GM23338 (cell line): ENCODE data around the gene PAK4. TPM values are rescaled to one million over a fixed set of nuclear protein-coding genes. Genes with fewer than 3 reads are reported as not detected.

Source experiments
- ATAC-seq: fragments of 200-7000 bp; cut with Tn5 transposase; 3 replicates; pipeline ENCODE4 v1.9.1; 2020
- DNase-seq: peaks from one replicate; pipeline ENCODE4 v3.0.0-alpha.2; 2015; ENCODE audit warnings: low spot score
- H2AFZ ChIP-seq: fragments of 200-600 bp; sonication (generic); 2 replicates; pipeline ENCODE4 v1.8.0; 2016; ENCODE audit warnings: antibody characterized with exemption, mild to moderate bottlenecking, moderate library complexity
- H3F3A ChIP-seq: fragments of 200-600 bp; sonication (generic); replicated peaks from 2 replicates; pipeline ENCODE4 v1.8.0; 2017; ENCODE audit warnings: antibody characterized with exemption, mixed run types, low read depth
- H3K27ac ChIP-seq: fragments of 200-600 bp; sonication (generic); 2 replicates; pipeline ENCODE4 v1.6.1; 2016; ENCODE audit warnings: low read depth
- H3K27me3 ChIP-seq: fragments of 200-600 bp; sonication (generic); 2 replicates; pipeline ENCODE4 v1.8.0; 2016; ENCODE audit warnings: mild to moderate bottlenecking, mixed run types, moderate library complexity; ENCODE audit not compliant: insufficient read depth
- H3K36me3 ChIP-seq: fragments of 200-600 bp; sonication (generic); 2 replicates; pipeline ENCODE4 v1.8.0; 2016; ENCODE audit warnings: mild to moderate bottlenecking; ENCODE audit not compliant: insufficient read depth
- H3K4me1 ChIP-seq: fragments of 200-600 bp; sonication (generic); 2 replicates; pipeline ENCODE4 v1.8.0; 2016; ENCODE audit warnings: mild to moderate bottlenecking, moderate library complexity; ENCODE audit not compliant: insufficient read depth
- H3K4me2 ChIP-seq: fragments of 200-600 bp; sonication (generic); 2 replicates; pipeline ENCODE4 v1.7.1; 2017; ENCODE audit warnings: mixed run types
- H3K4me3 ChIP-seq: fragments of 200-600 bp; sonication (generic); 2 replicates; pipeline ENCODE4 v1.6.1; 2016; ENCODE audit warnings: mixed run types
- H3K79me2 ChIP-seq: fragments of 200-600 bp; sonication (generic); replicated peaks from 2 replicates; pipeline ENCODE4 v1.8.0; 2017; ENCODE audit warnings: mild to moderate bottlenecking; ENCODE audit not compliant: insufficient read depth
- H3K9me2 ChIP-seq: fragments of 200-600 bp; sonication (generic); 2 replicates; pipeline ENCODE4 v1.8.0; 2017; ENCODE audit not compliant: insufficient read depth
- H4K20me1 ChIP-seq: fragments of 200-600 bp; sonication (generic); replicated peaks from 2 replicates; pipeline ENCODE4 v1.8.0; 2017; ENCODE audit warnings: mild to moderate bottlenecking; ENCODE audit not compliant: insufficient read depth
- H3K27ac Mint-ChIP-seq: 2 replicates; pipeline ENCODE4 v1.8.0; 2020; ENCODE audit warnings: inconsistent platforms, mild to moderate bottlenecking, moderate library complexity, mixed read lengths
- H3K27me3 Mint-ChIP-seq: 3 replicates; pipeline ENCODE4 v1.8.0; 2022; ENCODE audit warnings: low read depth, mild to moderate bottlenecking, moderate library complexity, mixed read lengths, inconsistent platforms; ENCODE audit not compliant: insufficient read depth, poor library complexity
- H3K36me3 Mint-ChIP-seq: 3 replicates; pipeline ENCODE4 v1.8.0; 2021; ENCODE audit warnings: low read depth, mild to moderate bottlenecking, inconsistent platforms, moderate library complexity, mixed read lengths
- H3K4me1 Mint-ChIP-seq: 3 replicates; pipeline ENCODE4 v1.8.0; 2020; ENCODE audit warnings: mild to moderate bottlenecking, inconsistent platforms, mixed read lengths
- H3K4me3 Mint-ChIP-seq: 3 replicates; pipeline ENCODE4 v1.8.0; 2021; ENCODE audit warnings: moderate library complexity, mild to moderate bottlenecking, inconsistent platforms, mixed read lengths
- H3K9me3 Mint-ChIP-seq: 3 replicates; pipeline ENCODE4 v1.8.0; 2020; ENCODE audit warnings: moderate library complexity, mild to moderate bottlenecking, inconsistent platforms, mixed read lengths
- CREB1 ChIP-seq: fragments of 250-450 bp; sonication (Bioruptor Pico); IDR thresholded peaks from 2 replicates; pipeline ENCODE4 v1.5.0; 2020; ENCODE audit warnings: low read depth, mild to moderate bottlenecking, moderate library complexity
- CTCF ChIP-seq, 2 experiments: fragments of 200-600 bp in 1 of 2; sonication (generic) in 1 of 2; conservative IDR thresholded peaks; 2 replicates each; pipeline versions ENCODE4 v1.5.1 to v1.6.1; 2016 to 2017; ENCODE audit warnings: antibody characterized with exemption in 2 of 2, low read depth in 2 of 2, mild to moderate bottlenecking in 2 of 2, moderate library complexity in 1 of 2
- NANOG ChIP-seq: IDR thresholded peaks from 2 replicates; pipeline ENCODE4 v1.6.1; 2016; ENCODE audit warnings: antibody characterized with exemption, borderline replicate concordance
- ZNF331 ChIP-seq: fragments of 250-450 bp; sonication (Bioruptor Pico); IDR thresholded peaks from 2 replicates; pipeline ENCODE4 v1.5.0; 2020; ENCODE audit warnings: low read depth, mild to moderate bottlenecking, moderate library complexity
- polyA plus RNA-seq: library from polyadenylated mRNA; unstranded; fragments of >200 nt; fragmentation: Nextera tagmentation; extraction: Ambion mirVana; gene quantifications from 2 replicates; pipeline ENCODE4 v1.2.1, GENCODE V29; 2016
- total RNA-seq: library from RNA; depleted of rRNA; stranded (reverse); fragments of >200 nt; shearing (Covaris generic); gene quantifications from 2 replicates; pipeline ENCODE4 v1.2.3, GENCODE V29; 2014
- TF ChIP-seq, protein P1 (sequence below): fragments of 250-450 bp; sonication (Bioruptor Pico); IDR thresholded peaks from 2 replicates; pipeline ENCODE4 v1.5.0; 2020; ENCODE audit warnings: mild to moderate bottlenecking, moderate library complexity

Gene PAK4
- total and polyA plus RNA-seq, 2 experiments from 2014 or later: 28.7 to 35.4 TPM

DNA sequence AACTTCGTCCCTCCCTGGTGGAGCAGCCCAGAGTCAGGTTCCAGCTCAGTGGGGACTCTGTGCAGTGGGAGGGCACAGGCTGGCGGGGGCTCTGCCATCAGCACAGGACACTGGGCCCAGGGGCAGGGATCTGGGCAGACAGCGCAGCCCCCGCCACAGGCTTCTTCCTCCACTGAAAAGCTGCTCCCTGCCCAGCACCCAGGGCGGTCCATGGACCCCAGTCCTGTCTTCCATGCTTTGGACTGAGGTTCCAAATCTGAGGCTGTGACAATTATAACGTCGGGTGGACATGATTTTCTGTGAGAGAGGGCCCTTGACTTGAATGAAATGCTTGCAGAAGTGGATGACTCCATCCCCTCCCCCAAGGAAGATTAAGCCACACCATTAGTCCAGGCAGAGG is 50.0 kb downstream of the PAK4 start (continued):
- TF ChIP-seq CTCF (conservative IDR thresholded peaks at IDR 0.05; ENCODE audit: low read depth in 2 of 2) (no peak), CREB1 (CRISPR knock-in tag) (no peak), ZNF331 (CRISPR knock-in tag) (no peak)
- TF ChIP-seq, protein P1, sequence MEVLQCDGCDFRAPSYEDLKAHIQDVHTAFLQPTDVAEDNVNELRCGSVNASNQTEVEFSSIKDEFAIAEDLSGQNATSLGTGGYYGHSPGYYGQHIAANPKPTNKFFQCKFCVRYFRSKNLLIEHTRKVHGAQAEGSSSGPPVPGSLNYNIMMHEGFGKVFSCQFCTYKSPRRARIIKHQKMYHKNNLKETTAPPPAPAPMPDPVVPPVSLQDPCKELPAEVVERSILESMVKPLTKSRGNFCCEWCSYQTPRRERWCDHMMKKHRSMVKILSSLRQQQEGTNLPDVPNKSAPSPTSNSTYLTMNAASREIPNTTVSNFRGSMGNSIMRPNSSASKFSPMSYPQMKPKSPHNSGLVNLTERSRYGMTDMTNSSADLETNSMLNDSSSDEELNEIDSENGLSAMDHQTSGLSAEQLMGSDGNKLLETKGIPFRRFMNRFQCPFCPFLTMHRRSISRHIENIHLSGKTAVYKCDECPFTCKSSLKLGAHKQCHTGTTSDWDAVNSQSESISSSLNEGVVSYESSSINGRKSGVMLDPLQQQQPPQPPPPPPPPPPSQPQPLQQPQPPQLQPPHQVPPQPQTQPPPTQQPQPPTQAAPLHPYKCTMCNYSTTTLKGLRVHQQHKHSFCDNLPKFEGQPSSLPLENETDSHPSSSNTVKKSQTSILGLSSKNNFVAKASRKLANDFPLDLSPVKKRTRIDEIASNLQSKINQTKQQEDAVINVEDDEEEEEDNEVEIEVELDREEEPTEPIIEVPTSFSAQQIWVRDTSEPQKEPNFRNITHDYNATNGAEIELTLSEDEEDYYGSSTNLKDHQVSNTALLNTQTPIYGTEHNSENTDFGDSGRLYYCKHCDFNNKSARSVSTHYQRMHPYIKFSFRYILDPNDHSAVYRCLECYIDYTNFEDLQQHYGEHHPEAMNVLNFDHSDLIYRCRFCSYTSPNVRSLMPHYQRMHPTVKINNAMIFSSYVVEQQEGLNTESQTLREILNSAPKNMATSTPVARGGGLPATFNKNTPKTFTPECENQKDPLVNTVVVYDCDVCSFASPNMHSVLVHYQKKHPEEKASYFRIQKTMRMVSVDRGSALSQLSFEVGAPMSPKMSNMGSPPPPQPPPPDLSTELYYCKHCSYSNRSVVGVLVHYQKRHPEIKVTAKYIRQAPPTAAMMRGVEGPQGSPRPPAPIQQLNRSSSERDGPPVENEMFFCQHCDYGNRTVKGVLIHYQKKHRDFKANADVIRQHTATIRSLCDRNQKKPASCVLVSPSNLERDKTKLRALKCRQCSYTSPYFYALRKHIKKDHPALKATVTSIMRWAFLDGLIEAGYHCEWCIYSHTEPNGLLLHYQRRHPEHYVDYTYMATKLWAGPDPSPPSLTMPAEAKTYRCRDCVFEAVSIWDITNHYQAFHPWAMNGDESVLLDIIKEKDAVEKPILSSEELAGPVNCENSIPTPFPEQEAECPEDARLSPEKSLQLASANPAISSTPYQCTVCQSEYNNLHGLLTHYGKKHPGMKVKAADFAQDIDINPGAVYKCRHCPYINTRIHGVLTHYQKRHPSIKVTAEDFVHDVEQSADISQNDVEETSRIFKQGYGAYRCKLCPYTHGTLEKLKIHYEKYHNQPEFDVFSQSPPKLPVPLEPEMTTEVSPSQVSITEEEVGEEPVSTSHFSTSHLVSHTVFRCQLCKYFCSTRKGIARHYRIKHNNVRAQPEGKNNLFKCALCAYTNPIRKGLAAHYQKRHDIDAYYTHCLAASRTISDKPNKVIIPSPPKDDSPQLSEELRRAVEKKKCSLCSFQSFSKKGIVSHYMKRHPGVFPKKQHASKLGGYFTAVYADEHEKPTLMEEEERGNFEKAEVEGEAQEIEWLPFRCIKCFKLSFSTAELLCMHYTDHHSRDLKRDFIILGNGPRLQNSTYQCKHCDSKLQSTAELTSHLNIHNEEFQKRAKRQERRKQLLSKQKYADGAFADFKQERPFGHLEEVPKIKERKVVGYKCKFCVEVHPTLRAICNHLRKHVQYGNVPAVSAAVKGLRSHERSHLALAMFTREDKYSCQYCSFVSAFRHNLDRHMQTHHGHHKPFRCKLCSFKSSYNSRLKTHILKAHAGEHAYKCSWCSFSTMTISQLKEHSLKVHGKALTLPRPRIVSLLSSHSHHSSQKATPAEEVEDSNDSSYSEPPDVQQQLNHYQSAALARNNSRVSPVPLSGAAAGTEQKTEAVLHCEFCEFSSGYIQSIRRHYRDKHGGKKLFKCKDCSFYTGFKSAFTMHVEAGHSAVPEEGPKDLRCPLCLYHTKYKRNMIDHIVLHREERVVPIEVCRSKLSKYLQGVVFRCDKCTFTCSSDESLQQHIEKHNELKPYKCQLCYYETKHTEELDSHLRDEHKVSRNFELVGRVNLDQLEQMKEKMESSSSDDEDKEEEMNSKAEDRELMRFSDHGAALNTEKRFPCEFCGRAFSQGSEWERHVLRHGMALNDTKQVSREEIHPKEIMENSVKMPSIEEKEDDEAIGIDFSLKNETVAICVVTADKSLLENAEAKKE (CRISPR knock-in tag): no peak

DNA sequence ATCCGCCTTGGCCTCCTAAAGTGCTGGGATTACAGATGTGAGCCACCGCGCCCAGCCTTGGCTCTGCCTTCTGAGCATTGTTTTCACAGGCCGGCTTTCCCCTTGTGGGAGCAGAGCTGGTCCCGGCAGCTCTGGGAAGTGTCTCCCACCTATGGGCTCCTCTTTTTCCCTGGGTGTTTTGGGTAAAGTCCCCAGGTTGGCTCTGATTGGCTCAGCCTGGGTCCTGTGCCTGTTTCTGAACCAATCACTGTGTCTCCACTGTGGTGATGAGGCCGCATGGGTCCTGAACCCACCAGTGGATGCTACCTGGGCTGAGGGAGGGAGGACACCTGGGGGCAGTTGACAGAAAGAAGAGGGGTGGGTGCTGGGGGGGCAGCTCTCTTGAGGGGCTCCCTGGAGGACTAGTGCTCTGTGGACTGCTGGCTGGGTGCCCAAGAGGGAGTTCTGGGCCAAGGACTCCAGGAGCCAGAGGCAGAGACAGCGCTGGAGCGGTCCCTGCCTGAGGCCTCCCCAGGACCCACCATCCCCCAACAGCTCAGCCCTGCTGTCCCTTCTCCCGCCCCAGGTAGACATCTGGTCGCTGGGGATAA is 51.6 kb downstream of the PAK4 start:
- H3K4me3 ChIP-seq: no peak overlapping the region
- H3K4me1 ChIP-seq: no peaks in the 10 kb centered on the region
- no peaks in the 10 kb centered on the region for H3K79me2 ChIP-seq
- Mint-ChIP-seq H3K4me3 (no peak overlapping the region), H3K9me3 (no peaks in the 10 kb centered on the region), H3K4me1 (no peaks in the 10 kb centered on the region), H3K36me3 (no peaks in the 10 kb centered on the region; the same call in 2 of the 3 replicates), H3K27me3 (peaks cover 2% of the 10 kb centered on the region), H3K27ac (no peak overlapping the region)
- H2AFZ ChIP-seq: no peak overlapping the region
- H4K20me1 ChIP-seq: 0 out of 2 replicates have a peak, but pooled peaks cover 2% of the 10 kb centered on the region
- no peak for TF ChIP-seq NANOG
- no peaks in the 10 kb centered on the region for H3F3A ChIP-seq
- H3K4me2 ChIP-seq: no peak overlapping the region
- no peaks in the 10 kb centered on the region for H3K9me2 ChIP-seq
- H3K27me3 ChIP-seq: no peaks in the 10 kb centered on the region
- no peak overlapping the region for H3K27ac ChIP-seq
- ATAC-seq: no peak; the same call in 2 of the 3 replicates
- no peaks in the 10 kb centered on the region; the same call in 1 of the 2 replicates for H3K36me3 ChIP-seq
- no peak for DNase-seq
